HUES48 (cell line): Measurements from ENCODE around the gene CCDC186.

ENCODE experiments used
- H3K27ac ChIP-seq: one replicate; pipeline ENCODE4 v1.7.0; 2013; ENCODE audit warnings: low read depth, low read length, inconsistent platforms
- H3K27me3 ChIP-seq: 2 replicates; pipeline ENCODE4 v1.6.1; 2013; ENCODE audit warnings: mild to moderate bottlenecking, low read length; ENCODE audit not compliant: control insufficient read depth, insufficient read depth
- H3K36me3 ChIP-seq: 2 replicates; pipeline ENCODE4 v1.6.1; 2013; ENCODE audit warnings: low read length; ENCODE audit not compliant: control insufficient read depth, insufficient read depth
- H3K4me1 ChIP-seq: 2 replicates; pipeline ENCODE4 v1.6.1; 2013; ENCODE audit warnings: mild to moderate bottlenecking, low read length; ENCODE audit not compliant: control insufficient read depth, insufficient read depth
- H3K4me3 ChIP-seq: 2 replicates; pipeline ENCODE4 v1.5.1; 2013; ENCODE audit warnings: mild to moderate bottlenecking, low read depth, low read length
- H3K9ac ChIP-seq: 2 replicates; pipeline ENCODE4 v1.6.1; 2013; ENCODE audit warnings: mild to moderate bottlenecking, low read depth, low read length, moderate library complexity
- H3K9me3 ChIP-seq: 2 replicates; pipeline ENCODE4 v1.6.1; 2013; ENCODE audit warnings: low read length; ENCODE audit not compliant: control insufficient read depth, insufficient read depth

CCDC186 gene

DNA sequence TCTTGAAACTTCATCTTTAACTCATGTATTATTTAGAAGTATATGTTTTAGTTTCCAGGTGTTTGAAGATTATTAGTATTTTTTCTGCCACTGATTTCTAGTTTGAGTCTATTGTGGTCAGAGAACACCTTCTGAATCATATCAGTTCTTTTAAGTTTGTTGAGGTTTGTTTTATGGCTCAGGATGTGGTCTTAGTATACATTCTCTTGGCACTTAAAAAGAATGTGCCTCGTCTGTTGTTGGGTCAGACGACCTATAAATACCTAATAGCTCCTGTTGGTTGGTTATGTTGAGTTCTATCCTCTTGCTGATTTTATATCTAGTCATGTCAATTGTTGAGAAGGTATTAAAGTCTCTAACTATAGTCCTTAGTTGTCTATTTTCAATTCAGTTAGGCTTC, 21.1 kb upstream of the CCDC186 start:
- Histone ChIP-seq H3K36me3 (no peaks in the 10 kb centered on the region), H3K4me3 (no peak overlapping the region), H3K9me3 (no peaks in the 10 kb centered on the region), H3K4me1 (no peaks in the 10 kb centered on the region), H3K27me3 (no peaks in the 10 kb centered on the region), H3K9ac (no peak overlapping the region), H3K27ac (no peak overlapping the region)

DNA sequence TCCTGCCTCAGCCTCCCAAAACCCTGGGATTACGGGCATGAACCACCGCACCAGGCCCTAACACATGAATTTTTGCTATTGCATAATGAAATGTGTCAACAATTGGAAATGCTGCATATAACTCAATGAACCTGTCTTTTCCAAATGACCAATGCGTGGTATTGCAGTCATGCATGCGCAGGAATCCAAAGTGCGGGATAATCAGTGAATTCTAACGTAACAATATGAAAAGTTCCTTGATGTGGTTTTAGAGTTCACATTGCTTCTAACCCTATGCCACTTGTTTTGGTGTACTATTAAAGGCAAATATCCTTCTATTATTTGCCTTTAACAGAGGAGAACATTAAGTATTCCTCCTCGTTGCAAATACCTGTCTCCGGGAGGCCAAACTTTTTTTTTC, 15.7 kb upstream of the CCDC186 start:
- no peaks in the 10 kb centered on the region for H3K27me3 ChIP-seq
- H3K36me3 ChIP-seq: no peaks in the 10 kb centered on the region
- no peak overlapping the region for H3K27ac ChIP-seq
- no peaks in the 10 kb centered on the region for H3K4me1 ChIP-seq
- H3K4me3 ChIP-seq: no peak overlapping the region
- no peaks in the 10 kb centered on the region for H3K9me3 ChIP-seq
- no peak overlapping the region for H3K9ac ChIP-seq

DNA sequence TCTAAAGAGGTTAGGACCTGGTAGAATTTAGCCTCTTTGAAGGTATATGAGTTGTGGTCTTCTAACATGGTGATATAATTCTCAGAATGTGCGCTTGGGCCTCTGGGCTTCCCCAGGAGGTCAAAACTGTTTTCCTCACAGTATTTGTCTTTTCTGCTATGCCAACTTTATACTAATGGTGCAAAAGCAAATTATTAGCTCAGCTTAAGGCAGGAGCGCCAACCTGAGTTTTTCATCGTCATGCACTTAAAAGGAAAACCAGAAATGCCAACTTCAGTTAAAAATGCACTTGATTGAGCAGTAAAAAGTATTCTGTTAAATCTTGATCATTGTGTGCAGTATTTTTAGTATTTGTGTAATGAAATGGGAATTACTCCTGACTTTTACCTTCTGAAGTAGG, 14.9 kb upstream of the CCDC186 start:
- H3K36me3 ChIP-seq: no peaks in the 10 kb centered on the region
- no peak overlapping the region for H3K27ac ChIP-seq
- H3K9ac ChIP-seq: no peak overlapping the region
- H3K27me3 ChIP-seq: no peaks in the 10 kb centered on the region
- H3K4me3 ChIP-seq: no peak overlapping the region
- H3K9me3 ChIP-seq: no peaks in the 10 kb centered on the region
- no peaks in the 10 kb centered on the region for H3K4me1 ChIP-seq

DNA sequence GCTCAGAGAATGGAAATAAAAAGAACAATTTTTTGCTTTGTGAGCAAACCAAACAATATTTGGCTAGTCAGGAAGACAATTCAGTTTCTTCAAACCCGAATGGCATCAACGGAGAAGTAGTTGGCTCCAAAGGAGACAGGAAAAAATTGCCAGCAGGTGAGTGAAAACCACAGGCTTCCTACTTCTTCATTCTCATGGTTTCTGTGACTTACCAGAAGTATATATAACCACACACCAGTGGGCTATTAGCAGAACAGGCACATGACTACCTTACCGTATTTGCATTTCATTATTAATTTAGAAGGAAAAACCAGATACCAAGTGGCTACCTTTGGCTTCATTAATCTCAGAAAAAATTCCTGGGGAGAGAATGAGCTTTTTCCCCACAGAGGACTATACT, 14.0 kb upstream of the CCDC186 start:
- H3K9me3 ChIP-seq: no peaks in the 10 kb centered on the region
- no peaks in the 10 kb centered on the region for H3K27me3 ChIP-seq
- no peak overlapping the region for H3K27ac ChIP-seq
- no peaks in the 10 kb centered on the region for H3K4me1 ChIP-seq
- no peak overlapping the region for H3K9ac ChIP-seq
- H3K4me3 ChIP-seq: no peak overlapping the region
- no peaks in the 10 kb centered on the region for H3K36me3 ChIP-seq

DNA sequence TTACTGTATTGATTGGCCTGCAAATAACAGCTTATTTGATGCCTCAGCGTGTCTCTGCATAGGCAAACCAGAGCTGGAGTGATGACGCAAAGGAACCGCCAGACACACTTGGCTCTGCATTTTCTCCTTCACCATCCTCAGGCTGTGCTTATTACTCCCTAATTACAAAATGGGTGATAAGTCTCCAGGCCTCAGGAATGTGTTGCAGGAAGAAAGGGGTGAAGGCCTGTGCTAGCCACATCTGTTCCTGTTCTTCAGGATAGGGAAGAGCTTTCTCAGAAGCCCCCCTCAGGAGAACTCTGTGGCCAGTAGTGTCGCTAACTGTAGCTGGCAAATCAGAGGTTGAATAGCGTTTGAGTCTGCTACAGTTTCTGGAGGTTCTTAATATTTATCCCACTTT, 10.3 kb upstream of the CCDC186 start:
- Histone ChIP-seq H3K27ac (no peak overlapping the region), H3K9me3 (no peaks in the 10 kb centered on the region)

DNA sequence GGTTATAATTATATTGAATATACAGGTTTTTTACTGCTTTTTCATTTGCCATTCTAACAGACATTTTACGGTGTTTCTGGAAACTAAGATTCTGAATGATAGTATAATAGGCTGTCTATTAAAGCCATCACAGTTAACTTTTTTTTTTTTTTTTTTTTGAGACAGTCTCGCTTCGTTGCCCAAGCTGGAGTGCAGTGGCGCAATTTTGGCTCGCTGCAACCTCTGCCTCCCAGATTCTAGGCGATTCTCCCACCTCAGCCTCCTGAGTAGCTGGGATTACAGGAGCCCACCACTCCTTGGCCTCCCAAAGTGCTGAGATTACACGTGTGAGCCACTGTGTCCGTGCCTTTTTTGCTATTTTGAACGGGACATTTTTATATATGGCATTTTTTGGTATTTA, 9.6 kb upstream of the CCDC186 start:
- no peaks in the 10 kb centered on the region for H3K9me3 ChIP-seq
- H3K9ac ChIP-seq: no peak overlapping the region
- H3K27ac ChIP-seq: no peak overlapping the region
- no peak overlapping the region for H3K4me3 ChIP-seq
- H3K27me3 ChIP-seq: no peaks in the 10 kb centered on the region
- H3K4me1 ChIP-seq: peaks cover 10% of the 10 kb centered on the region
- no peaks in the 10 kb centered on the region for H3K36me3 ChIP-seq

More for the DNA sequence above, 10.3 kb upstream of the CCDC186 start:
- no peaks in the 10 kb centered on the region for H3K27me3 ChIP-seq
- no peak overlapping the region for H3K4me3 ChIP-seq
- peaks cover 9% of the 10 kb centered on the region for H3K4me1 ChIP-seq
- no peaks in the 10 kb centered on the region for H3K36me3 ChIP-seq
- H3K9ac ChIP-seq: no peak overlapping the region

DNA sequence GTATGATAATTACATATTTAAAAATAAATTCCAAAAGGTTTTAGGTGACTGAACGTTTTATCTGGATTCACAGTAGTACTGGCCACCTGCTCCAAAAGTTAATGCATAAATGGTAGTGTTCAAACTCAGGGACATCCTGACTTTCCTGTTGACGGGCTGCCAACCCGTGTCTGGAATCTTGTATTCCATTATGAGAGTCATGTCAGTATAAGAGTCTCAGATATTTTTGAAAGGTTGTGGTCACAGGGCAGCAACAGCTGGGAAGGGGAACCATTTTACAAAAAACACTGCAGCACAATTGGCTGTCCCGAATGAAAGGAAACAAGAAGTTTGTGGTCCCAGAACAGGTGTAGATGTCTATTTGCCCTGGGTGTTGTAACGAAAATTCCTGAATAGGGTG, 8.0 kb upstream of the CCDC186 start:
- Histone ChIP-seq H3K4me1 (peaks cover 10% of the 10 kb centered on the region), H3K9ac (no peak overlapping the region), H3K27ac (no peak overlapping the region), H3K4me3 (no peak overlapping the region), H3K27me3 (no peaks in the 10 kb centered on the region), H3K36me3 (no peaks in the 10 kb centered on the region), H3K9me3 (no peaks in the 10 kb centered on the region)

DNA sequence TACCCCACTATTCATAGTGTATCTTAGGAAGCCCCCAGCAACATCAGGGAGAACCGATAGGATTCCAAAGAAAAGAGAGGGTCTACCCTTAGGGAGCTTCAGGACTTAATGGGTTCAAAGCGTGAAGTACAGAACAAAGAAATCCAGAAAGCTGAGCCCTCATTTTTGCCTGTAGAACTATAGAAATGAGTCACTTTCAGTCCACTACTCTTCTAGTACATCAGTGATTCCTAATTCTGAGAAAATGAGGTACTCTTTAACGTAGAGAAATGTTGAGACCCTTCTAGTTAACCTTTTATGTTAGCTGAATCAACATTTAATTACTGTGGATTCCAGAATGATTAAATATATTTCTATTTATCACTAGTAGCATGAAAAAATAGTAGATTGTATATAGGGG, 6.9 kb upstream of the CCDC186 start:
- Histone ChIP-seq H3K27ac (no peak overlapping the region), H3K4me3 (no peak overlapping the region), H3K27me3 (no peaks in the 10 kb centered on the region), H3K9me3 (no peaks in the 10 kb centered on the region), H3K36me3 (no peaks in the 10 kb centered on the region), H3K9ac (no peak overlapping the region), H3K4me1 (peaks cover 10% of the 10 kb centered on the region)

DNA sequence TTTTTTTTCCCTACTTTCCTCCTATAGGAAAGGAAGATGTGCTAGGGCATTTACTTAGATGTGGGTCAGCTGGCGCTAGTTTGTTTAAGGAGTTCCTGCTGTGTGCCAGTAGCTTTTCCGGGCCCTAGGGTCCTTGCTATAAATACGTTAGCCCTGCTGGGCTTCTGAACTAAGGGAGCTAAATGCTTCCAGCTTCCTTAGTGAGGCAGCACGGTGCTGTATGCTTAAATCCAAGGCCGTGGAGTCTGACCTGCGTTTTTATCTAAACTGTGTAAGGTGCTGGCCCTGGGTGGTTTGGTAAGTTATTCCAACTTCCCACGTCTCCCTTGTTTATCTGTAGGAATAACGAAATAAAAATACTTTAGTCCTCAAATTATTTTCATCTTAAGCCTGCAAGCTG, 5.7 kb upstream of the CCDC186 start:
- no peak overlapping the region for H3K4me3 ChIP-seq
- peaks cover 12% of the 10 kb centered on the region for H3K4me1 ChIP-seq
- H3K9ac ChIP-seq: no peak overlapping the region
- H3K9me3 ChIP-seq: no peaks in the 10 kb centered on the region
- H3K27me3 ChIP-seq: no peaks in the 10 kb centered on the region
- H3K27ac ChIP-seq: no peak overlapping the region
- no peaks in the 10 kb centered on the region for H3K36me3 ChIP-seq

DNA sequence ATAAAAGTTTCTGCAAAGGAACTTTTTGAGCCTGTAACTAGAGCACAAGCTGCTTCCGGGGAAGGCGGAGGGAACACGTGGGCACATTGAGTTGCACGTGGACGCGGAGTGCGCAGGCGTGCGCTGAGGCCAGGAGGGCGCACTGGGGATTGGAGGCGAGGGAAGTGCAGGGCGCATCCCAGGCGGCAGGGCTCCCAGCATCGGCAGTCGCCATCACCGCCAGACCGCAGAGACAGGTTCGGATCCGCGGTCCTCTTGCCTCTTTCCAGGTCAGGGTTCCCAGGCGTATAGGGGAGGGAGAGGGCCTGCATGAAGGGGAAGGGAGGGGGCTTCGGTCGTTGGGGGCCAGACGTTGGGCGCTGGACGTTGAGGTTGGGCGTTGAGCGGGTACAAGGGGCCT, 5.1 kb upstream of the CCDC186 start, which contains the start of gene TDRD1:
TSS of gene TDRD1 (plus strand) at position 206 of the 400 bp plus-strand sequence. CDS start 8,479 bp downstream, outside the sequence.
- no peak within 1 kb of the TSS for H3K9ac ChIP-seq
- no peaks in the 10 kb centered on the region for H3K9me3 ChIP-seq
- peaks cover 12% of the 10 kb centered on the region for H3K4me1 ChIP-seq
- no peaks in the 10 kb centered on the region for H3K36me3 ChIP-seq
- H3K27ac ChIP-seq: no peak within 1 kb of the TSS
- H3K27me3 ChIP-seq: no peaks in the 10 kb centered on the region
- H3K4me3 ChIP-seq: no peak within 1 kb of the TSS

DNA sequence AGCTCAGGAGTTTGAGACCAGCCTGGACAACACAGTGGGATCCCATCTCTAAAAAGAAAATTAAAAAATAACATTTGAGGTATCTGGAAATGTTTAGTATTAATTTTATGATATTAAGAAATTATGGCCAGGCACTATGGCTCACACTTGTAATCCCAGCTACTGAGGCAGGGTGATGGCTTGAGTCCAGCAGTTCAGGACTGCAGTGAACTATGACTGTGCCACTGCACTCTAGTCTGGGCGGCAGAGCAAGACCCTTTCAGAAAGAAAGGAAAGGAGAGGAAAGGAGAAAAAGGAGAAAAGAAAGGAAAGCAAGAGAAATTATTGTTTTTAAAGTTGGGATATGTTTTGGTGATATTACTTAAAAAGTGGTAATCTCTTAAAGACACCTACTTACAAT, 2.5 kb upstream of the CCDC186 start:
- Histone ChIP-seq H3K9ac (no peak overlapping the region), H3K27me3 (no peaks in the 10 kb centered on the region), H3K36me3 (peaks cover 3% of the 10 kb centered on the region), H3K4me3 (no peak overlapping the region), H3K4me1 (peaks cover 22% of the 10 kb centered on the region), H3K27ac (no peak overlapping the region), H3K9me3 (no peaks in the 10 kb centered on the region)

DNA sequence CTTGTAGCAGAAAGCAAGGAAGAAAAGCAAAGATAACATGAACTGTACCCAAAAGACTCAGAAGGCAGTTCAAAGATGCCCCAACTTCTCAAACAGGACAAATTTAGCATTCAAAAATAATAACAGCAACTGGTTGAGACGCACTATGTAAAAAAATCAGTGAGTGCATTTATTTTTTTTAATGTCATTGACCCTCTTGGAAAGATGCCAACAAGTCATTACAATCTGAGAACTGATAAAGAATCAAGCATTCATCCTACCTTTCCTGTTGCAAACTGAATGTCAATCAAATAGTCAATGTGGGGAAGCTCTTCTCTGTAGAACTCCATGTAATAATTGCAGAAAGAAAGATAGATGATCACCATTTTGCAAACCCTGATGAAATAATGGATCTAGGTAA, 1.7 kb upstream of the CCDC186 start:
- no peaks in the 10 kb centered on the region for H3K27me3 ChIP-seq
- H3K9me3 ChIP-seq: no peaks in the 10 kb centered on the region
- no peak overlapping the region for H3K9ac ChIP-seq
- peaks cover 22% of the 10 kb centered on the region for H3K4me1 ChIP-seq
- H3K4me3 ChIP-seq: no peak overlapping the region
- no peak overlapping the region for H3K27ac ChIP-seq
- H3K36me3 ChIP-seq: peaks cover 4% of the 10 kb centered on the region
